Measurements from ENCODE around the gene HOMER3. TPM values are rescaled to one million over a fixed set of nuclear protein-coding genes. Genes with fewer than 3 reads are reported as not detected.
A peak's percentile ranks its signal among the peaks of the same experiment; 100 is the strongest.

The HOMER3 gene
- total and polyA plus RNA-seq, 2 donors (not counting 1 experiment from before 2014, with no cell fraction given): 23.7 to 70.2 TPM

- H3K36me3 ChIP-seq (ENCODE audit: control insufficient read depth, insufficient read depth, low read length): peaks cover 4% of the 10 kb centered on the region
- H2AFZ ChIP-seq (ENCODE audit: low read length): peak overlapping the region; percentile 86
- no peaks in the 10 kb centered on the region for H3K4me1 ChIP-seq (ENCODE audit: control insufficient read depth, extremely low read depth, insufficient read depth, low read length)
- no peak overlapping the region for H3K9ac ChIP-seq (ENCODE audit: insufficient read depth, low read length)
- H3K4me2 ChIP-seq (ENCODE audit: extremely low read depth, insufficient read depth, low read length): peak overlapping the region; percentile 69
- H3K27me3 ChIP-seq (ENCODE audit: control insufficient read depth, insufficient read depth, low read length): no peaks in the 10 kb centered on the region
- no peaks in the 10 kb centered on the region for H3K9me3 ChIP-seq (ENCODE audit: control insufficient read depth, insufficient read depth, low read depth, low read length)
- H3K79me2 ChIP-seq (ENCODE audit: control insufficient read depth, insufficient read depth, low read length): peaks cover 22% of the 10 kb centered on the region
- no peak for TF ChIP-seq CTCF (conservative IDR thresholded peaks at IDR 0.05 in 1 of 2, IDR thresholded peaks at IDR 0.05 in 1 of 2; ENCODE audit: low read depth in 1 of 2, low read length in 2 of 2)
- TF ChIP-seq EZH2 (IDR thresholded peaks at IDR 0.05; ENCODE audit: low read length, missing control alignments): no peak
- peak overlapping the region in 3 of 4 experiments; percentile 31 to 55 (median 50) for H3K4me3 ChIP-seq (replicated peaks in 1 of 4; ENCODE audit: control extremely low read depth in 1 of 4, insufficient read depth in 1 of 4, low read depth in 3 of 4, low read length in 4 of 4)
- H3K27ac ChIP-seq (ENCODE audit: insufficient read depth, low read length): no peak overlapping the region
- H4K20me1 ChIP-seq (ENCODE audit: control insufficient read depth, extremely low read depth, insufficient read depth, low read length): no peaks in the 10 kb centered on the region
- no peak for DNase-seq (ENCODE audit: low read depth in 2 of 2)
Observed at GRCh38 chr19:18941628-18942354, 774 bp upstream of the HOMER3 start.

GRCh38 chr19:18939922-18940768, 872 bp downstream of the HOMER3 start:
- TF ChIP-seq CTCF (conservative IDR thresholded peaks at IDR 0.05 in 1 of 2, IDR thresholded peaks at IDR 0.05 in 1 of 2; ENCODE audit: low read depth in 1 of 2, low read length in 2 of 2) (no peak), EZH2 (IDR thresholded peaks at IDR 0.05; ENCODE audit: low read length, missing control alignments) (no peak)
- H3K9ac ChIP-seq (ENCODE audit: insufficient read depth, low read length): peak overlapping the region; percentile 80
- H3K4me1 ChIP-seq (ENCODE audit: control insufficient read depth, extremely low read depth, insufficient read depth, low read length): no peaks in the 10 kb centered on the region
- H3K36me3 ChIP-seq (ENCODE audit: control insufficient read depth, insufficient read depth, low read length): peaks cover 4% of the 10 kb centered on the region
- no peaks in the 10 kb centered on the region for H3K27me3 ChIP-seq (ENCODE audit: control insufficient read depth, insufficient read depth, low read length)
- H3K4me2 ChIP-seq (ENCODE audit: extremely low read depth, insufficient read depth, low read length): peak overlapping the region; percentile 95
- H3K4me3 ChIP-seq (replicated peaks in 1 of 4; ENCODE audit: control extremely low read depth in 1 of 4, insufficient read depth in 1 of 4, low read depth in 3 of 4, low read length in 4 of 4): peak overlapping the region; percentile 84 to 90 (median 88)
- DNase-seq (ENCODE audit: low read depth in 2 of 2): peak; percentile 52 to 57
- H4K20me1 ChIP-seq (ENCODE audit: control insufficient read depth, extremely low read depth, insufficient read depth, low read length): no peaks in the 10 kb centered on the region
- H2AFZ ChIP-seq (ENCODE audit: low read length): peak overlapping the region; percentile 41
- peak overlapping the region; percentile 82 for H3K27ac ChIP-seq (ENCODE audit: insufficient read depth, low read length)
- no peaks in the 10 kb centered on the region for H3K9me3 ChIP-seq (ENCODE audit: control insufficient read depth, insufficient read depth, low read depth, low read length)
- peaks cover 22% of the 10 kb centered on the region for H3K79me2 ChIP-seq (ENCODE audit: control insufficient read depth, insufficient read depth, low read length)

GRCh38 chr19:18939163-18939562, 1.9 kb downstream of the HOMER3 start:
- H3K27ac ChIP-seq (ENCODE audit: insufficient read depth, low read length): no peak overlapping the region
- no peak overlapping the region for H3K9ac ChIP-seq (ENCODE audit: insufficient read depth, low read length)
- no peaks in the 10 kb centered on the region for H3K9me3 ChIP-seq (ENCODE audit: control insufficient read depth, insufficient read depth, low read depth, low read length)
- H3K4me1 ChIP-seq (ENCODE audit: control insufficient read depth, extremely low read depth, insufficient read depth, low read length): no peaks in the 10 kb centered on the region
- peak overlapping the region; percentile 95 for H3K4me2 ChIP-seq (ENCODE audit: extremely low read depth, insufficient read depth, low read length)
- H3K4me3 ChIP-seq (replicated peaks in 1 of 4; ENCODE audit: control extremely low read depth in 1 of 4, insufficient read depth in 1 of 4, low read depth in 3 of 4, low read length in 4 of 4): peak overlapping the region in 2 of 4 experiments; percentile 84 to 88
- H3K36me3 ChIP-seq (ENCODE audit: control insufficient read depth, insufficient read depth, low read length): peaks cover 5% of the 10 kb centered on the region
- H2AFZ ChIP-seq (ENCODE audit: low read length): no peak overlapping the region
- no peaks in the 10 kb centered on the region for H4K20me1 ChIP-seq (ENCODE audit: control insufficient read depth, extremely low read depth, insufficient read depth, low read length)
- H3K27me3 ChIP-seq (ENCODE audit: control insufficient read depth, insufficient read depth, low read length): no peaks in the 10 kb centered on the region
- DNase-seq (ENCODE audit: low read depth in 2 of 2): no peak
- TF ChIP-seq CTCF (conservative IDR thresholded peaks at IDR 0.05 in 1 of 2, IDR thresholded peaks at IDR 0.05 in 1 of 2; ENCODE audit: low read depth in 1 of 2, low read length in 2 of 2) (no peak), EZH2 (IDR thresholded peaks at IDR 0.05; ENCODE audit: low read length, missing control alignments) (no peak)
- peaks cover 22% of the 10 kb centered on the region for H3K79me2 ChIP-seq (ENCODE audit: control insufficient read depth, insufficient read depth, low read length)
